HEK293T (cell line): ENCODE data around the gene SLC19A1.

Experiments
- CTCF ChIA-PET: fragments of 350-600 bp; formaldehyde crosslinking; extraction: SDS; loops from one replicate; lab custom pipeline; 2021; ENCODE audit warnings: antibody characterized with exemption, inconsistent platforms; lab: Yijun Ruan, JAX
- POLR2A ChIA-PET: fragments of 350-600 bp; formaldehyde crosslinking; extraction: SDS; loops from one replicate; lab custom pipeline; 2020; ENCODE audit warnings: antibody characterized with exemption, inconsistent platforms; lab: Yijun Ruan, JAX
- DNase-seq: peaks from one replicate; pipeline ENCODE4 v3.0.0; 2012; ENCODE audit warnings: mixed read lengths; ENCODE audit errors: extremely low spot score
- ARNT ChIP-seq: fragments of 450-650 bp; IDR thresholded peaks from 2 replicates; pipeline ENCODE4 v1.6.1; 2017; ENCODE audit warnings: mild to moderate bottlenecking
- BHLHE40 ChIP-seq: fragments of 450-650 bp; IDR thresholded peaks from 2 replicates; pipeline ENCODE4 v1.6.1; 2016; ENCODE audit warnings: mild to moderate bottlenecking, moderate library complexity, borderline replicate concordance
- CTBP1 ChIP-seq: fragments of 450-650 bp; IDR thresholded peaks from 2 replicates; pipeline ENCODE4 v1.6.1; 2016; ENCODE audit warnings: borderline replicate concordance
- ELF4 ChIP-seq: fragments of 450-650 bp; IDR thresholded peaks from 2 replicates; pipeline ENCODE4 v1.6.1; 2017; ENCODE audit warnings: antibody characterized with exemption
- FOXA1 ChIP-seq: fragments of 450-650 bp; IDR thresholded peaks from 2 replicates; pipeline ENCODE4 v1.6.1; 2016; ENCODE audit warnings: mild to moderate bottlenecking
- FOXK2 ChIP-seq: fragments of 450-650 bp; IDR thresholded peaks from 2 replicates; pipeline ENCODE4 v1.6.1; 2016; ENCODE audit warnings: mild to moderate bottlenecking
- FOXM1 ChIP-seq: fragments of 450-650 bp; IDR thresholded peaks from 2 replicates; pipeline ENCODE4 v1.6.1; 2017; ENCODE audit warnings: mild to moderate bottlenecking, borderline replicate concordance
- HDGF ChIP-seq: fragments of 450-650 bp; IDR thresholded peaks from 2 replicates; pipeline ENCODE4 v1.6.1; 2017; ENCODE audit warnings: antibody characterized with exemption, borderline replicate concordance
- L3MBTL2 ChIP-seq: fragments of 450-650 bp; conservative IDR thresholded peaks from 2 replicates; pipeline ENCODE4 v1.6.1; 2016; ENCODE audit warnings: mild to moderate bottlenecking
- LEF1 ChIP-seq: fragments of 450-650 bp; IDR thresholded peaks from 2 replicates; pipeline ENCODE4 v1.6.1; 2017; ENCODE audit warnings: mild to moderate bottlenecking, borderline replicate concordance
- NFRKB ChIP-seq: fragments of 450-650 bp; IDR thresholded peaks from 2 replicates; pipeline ENCODE4 v1.6.1; 2016; ENCODE audit warnings: mild to moderate bottlenecking, moderate library complexity
- PKNOX1 ChIP-seq: fragments of 450-650 bp; IDR thresholded peaks from 2 replicates; pipeline ENCODE4 v1.6.1; 2016
- SP1 ChIP-seq: fragments of 450-650 bp; IDR thresholded peaks from 2 replicates; pipeline ENCODE4 v1.6.1; 2017
- SUZ12 ChIP-seq: fragments of 450-650 bp; IDR thresholded peaks from 2 replicates; pipeline ENCODE4 v1.6.1; 2016; ENCODE audit warnings: mild to moderate bottlenecking
- TARDBP ChIP-seq: fragments of 450-650 bp; IDR thresholded peaks from 2 replicates; pipeline ENCODE4 v1.6.1; 2016
- ZNF384 ChIP-seq: fragments of 450-650 bp; IDR thresholded peaks from 2 replicates; pipeline ENCODE4 v1.6.1; 2016

Gene SLC19A1

GRCh38 chr21:45542242-45542666 is at the start of gene SLC19A1:
SLC19A1 (minus strand) TSS chr21:45542440; CDS start chr21:45537959, 4,481 bp downstream.
- peak; percentile 97 for DNase-seq
- POLR2A ChIA-PET: no interaction called here

GRCh38 chr21:45591619-45592207 is 49.5 kb upstream of the SLC19A1 start:
- ChIA-PET CTCF (interaction anchor here (1.0 kb wide), 1 partner anchor 36 kb away, joined by 4 read pairs; no protein-coding TSS in a partner anchor), POLR2A (interaction anchor here (0.9 kb wide), 1 partner anchor 36 kb away, joined by 3 read pairs; no protein-coding TSS in a partner anchor)
- no peak for DNase-seq
- TF ChIP-seq FOXM1: no peak
- no peak for TF ChIP-seq PKNOX1
- TF ChIP-seq HDGF: no peak
- no peak for TF ChIP-seq SP1
- TF ChIP-seq TARDBP: peak; percentile 52; the same call in 1 of the 2 replicates

More at GRCh38 chr21:45542242-45542666, at the start of gene SLC19A1:
- CTCF ChIA-PET: no interaction called here
- TF ChIP-seq FOXK2: no peak
- no peak for TF ChIP-seq ZNF384
- no peak for TF ChIP-seq CTBP1
- TF ChIP-seq BHLHE40: no peak
- TF ChIP-seq FOXM1: 0 out of 2 replicates have a peak, but pooled peaks have one; percentile 13

- TF ChIP-seq L3MBTL2 (peak; percentile 34; the same call in 1 of the 2 replicates), LEF1 (no peak), TARDBP (peak; percentile 35; the same call in 1 of the 2 replicates)
- no peak for DNase-seq
- CTCF ChIA-PET: no interaction called here
- POLR2A ChIA-PET: no interaction called here
Measured at GRCh38 chr21:45590726-45591618, 48.7 kb upstream of the SLC19A1 start.

- ChIA-PET CTCF (no interaction called here), POLR2A (no interaction called here)
- DNase-seq: peak; percentile 94
- TF ChIP-seq PKNOX1: no peak
- TF ChIP-seq SUZ12: no peak
Measured at GRCh38 chr21:45590246-45590725, 48.0 kb upstream of the SLC19A1 start.

- ChIA-PET POLR2A (no interaction called here), CTCF (no interaction called here)
- TF ChIP-seq L3MBTL2 (no peak), BHLHE40 (no peak), FOXK2 (no peak), ZNF384 (no peak), ARNT (no peak), SP1 (no peak), LEF1 (no peak), NFRKB (no peak), FOXM1 (no peak), FOXA1 (no peak), CTBP1 (no peak), PKNOX1 (no peak), TARDBP (no peak), HDGF (no peak), SUZ12 (no peak), ELF4 (no peak)
- DNase-seq: no peak
Measured at GRCh38 chr21:45589686-45590245, 47.5 kb upstream of the SLC19A1 start.

GRCh38 chr21:45588871-45589491 is 46.7 kb upstream of the SLC19A1 start:
- POLR2A ChIA-PET: no interaction called here
- CTCF ChIA-PET: no interaction called here

More at GRCh38 chr21:45588871-45589491, 46.7 kb upstream of the SLC19A1 start:
- no peak for TF ChIP-seq SUZ12
- DNase-seq: no peak
